WTC11 (cell line): Measurements from ENCODE around the gene CFAP119.

Experiments used
- ATF3 ChIP-seq: sonication (generic); formaldehyde crosslinking; conservative IDR thresholded peaks from 2 replicates; pipeline ENCODE4 v1.8.1; 2022; ENCODE audit warnings: mild to moderate bottlenecking, missing genetic modification reagents
- CTCF ChIP-seq: fragments of 200-600 bp; IDR thresholded peaks from 2 replicates; pipeline ENCODE4 v1.8.0; 2022; ENCODE audit warnings: antibody characterized with exemption
- KAT7 ChIP-seq: sonication (generic); formaldehyde crosslinking; IDR thresholded peaks from 2 replicates; pipeline ENCODE4 v1.8.1; 2023; ENCODE audit warnings: missing genetic modification reagents, mild to moderate bottlenecking, borderline replicate concordance
- NFE2L1 ChIP-seq: sonication (generic); formaldehyde crosslinking; IDR thresholded peaks from 2 replicates; pipeline ENCODE4 v1.8.1; 2023; ENCODE audit warnings: missing genetic modification reagents
- NFYB ChIP-seq: sonication (generic); formaldehyde crosslinking; conservative IDR thresholded peaks from 2 replicates; pipeline ENCODE4 v1.8.0; 2022; ENCODE audit warnings: low read depth, missing genetic modification reagents
- SP1 ChIP-seq: sonication (generic); formaldehyde crosslinking; conservative IDR thresholded peaks from 2 replicates; pipeline ENCODE4 v1.8.1; 2022; ENCODE audit warnings: missing genetic modification reagents

GRCh38 chr16:30728321-30728720 lies 33.5 kb downstream of the CFAP119 start:
- no peak for TF ChIP-seq NFE2L1 (CRISPR knock-in tag)
- TF ChIP-seq CTCF: no peak
- no peak for TF ChIP-seq SP1
- no peak for TF ChIP-seq NFYB
- no peak for TF ChIP-seq ATF3 (CRISPR knock-in tag)
- TF ChIP-seq KAT7: no peak
